WTC11 (cell line): ENCODE results near the gene GSTK1.

ENCODE experiments used
- ATF1 ChIP-seq: sonication (generic); formaldehyde crosslinking; IDR thresholded peaks from 2 replicates; pipeline ENCODE4 v1.8.1; 2023; ENCODE audit warnings: mild to moderate bottlenecking, moderate library complexity, missing genetic modification reagents
- ELF4 ChIP-seq: sonication (generic); formaldehyde crosslinking; IDR thresholded peaks from 2 replicates; pipeline ENCODE4 v1.8.1; 2022; ENCODE audit warnings: low read depth, mild to moderate bottlenecking, moderate library complexity, missing genetic modification reagents
- IRF2 ChIP-seq: sonication (generic); formaldehyde crosslinking; IDR thresholded peaks from 2 replicates; pipeline ENCODE4 v1.8.0; 2022; ENCODE audit warnings: low read depth, missing genetic modification reagents, borderline replicate concordance
- NR1H2 ChIP-seq: sonication (generic); formaldehyde crosslinking; IDR thresholded peaks from 2 replicates; pipeline ENCODE4 v1.9.0; 2021; ENCODE audit warnings: mild to moderate bottlenecking, moderate library complexity, missing genetic modification reagents
- NR2C2 ChIP-seq: sonication (generic); formaldehyde crosslinking; IDR thresholded peaks from 2 replicates; pipeline ENCODE4 v1.8.0; 2022; ENCODE audit warnings: mild to moderate bottlenecking, missing genetic modification reagents
- OVOL2 ChIP-seq: fragments of 250-450 bp; sonication (Bioruptor Pico); IDR thresholded peaks from 2 replicates; pipeline ENCODE4 v1.9.0; 2021; ENCODE audit warnings: mild to moderate bottlenecking, borderline replicate concordance
- ZNF671 ChIP-seq: fragments of 250-450 bp; sonication (Bioruptor Pico); IDR thresholded peaks from 2 replicates; pipeline ENCODE4 v1.8.0; 2021; ENCODE audit warnings: mild to moderate bottlenecking
- TF ChIP-seq, protein P1 (sequence below): sonication (generic); formaldehyde crosslinking; IDR thresholded peaks from 2 replicates; pipeline ENCODE4 v1.8.1; 2023; ENCODE audit warnings: mild to moderate bottlenecking, missing genetic modification reagents, moderate library complexity
- TF ChIP-seq, protein P2 (sequence below): fragments of 200-600 bp; IDR thresholded peaks from 2 replicates; pipeline ENCODE4 v1.8.0; 2022; ENCODE audit warnings: antibody characterized with exemption
- TF ChIP-seq, protein P3 (sequence below): sonication (generic); formaldehyde crosslinking; IDR thresholded peaks from 2 replicates; pipeline ENCODE4 v1.8.0; 2022; ENCODE audit warnings: mild to moderate bottlenecking, missing genetic modification reagents
- TF ChIP-seq, protein P4 (sequence below): sonication (generic); formaldehyde crosslinking; IDR thresholded peaks from 2 replicates; pipeline ENCODE4 v1.8.0; 2022; ENCODE audit warnings: mild to moderate bottlenecking, missing genetic modification reagents
- TF ChIP-seq, protein P5 (sequence below): sonication (generic); formaldehyde crosslinking; IDR thresholded peaks from 2 replicates; pipeline ENCODE4 v1.8.1; 2022; ENCODE audit warnings: mild to moderate bottlenecking, missing genetic modification reagents, moderate library complexity, borderline replicate concordance

DNA sequence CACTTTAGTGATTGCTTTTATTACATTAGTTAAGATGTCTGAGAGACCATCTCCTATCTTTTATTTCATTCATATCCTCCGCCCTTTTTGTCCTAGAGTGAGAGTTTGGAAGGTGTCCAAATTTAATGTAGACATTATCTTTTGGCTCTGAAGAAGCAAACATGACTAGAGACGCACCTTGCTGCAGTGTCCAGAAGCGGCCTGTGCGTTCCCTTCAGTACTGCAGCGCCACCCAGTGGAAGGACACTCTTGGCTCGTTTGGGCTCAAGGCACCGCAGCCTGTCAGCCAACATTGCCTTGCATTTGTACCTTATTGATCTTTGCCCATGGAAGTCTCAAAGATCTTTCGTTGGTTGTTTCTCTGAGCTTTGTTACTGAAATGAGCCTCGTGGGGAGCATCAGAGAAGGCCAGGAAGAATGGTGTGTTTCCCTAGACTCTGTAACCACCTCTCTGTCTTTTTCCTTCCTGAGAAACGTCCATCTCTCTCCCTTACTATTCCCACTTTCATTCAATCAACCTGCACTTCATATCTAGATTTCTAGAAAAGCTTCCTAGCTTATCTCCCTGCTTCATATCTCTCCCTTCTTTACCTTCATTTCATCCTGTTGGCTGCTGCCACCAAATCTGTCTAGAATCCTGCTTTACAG is 42.3 kb downstream of the GSTK1 start:
- TF ChIP-seq, protein P1, sequence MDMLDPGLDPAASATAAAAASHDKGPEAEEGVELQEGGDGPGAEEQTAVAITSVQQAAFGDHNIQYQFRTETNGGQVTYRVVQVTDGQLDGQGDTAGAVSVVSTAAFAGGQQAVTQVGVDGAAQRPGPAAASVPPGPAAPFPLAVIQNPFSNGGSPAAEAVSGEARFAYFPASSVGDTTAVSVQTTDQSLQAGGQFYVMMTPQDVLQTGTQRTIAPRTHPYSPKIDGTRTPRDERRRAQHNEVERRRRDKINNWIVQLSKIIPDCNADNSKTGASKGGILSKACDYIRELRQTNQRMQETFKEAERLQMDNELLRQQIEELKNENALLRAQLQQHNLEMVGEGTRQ, result no peak
- TF ChIP-seq ELF4, result no peak
- TF ChIP-seq, protein P2, sequence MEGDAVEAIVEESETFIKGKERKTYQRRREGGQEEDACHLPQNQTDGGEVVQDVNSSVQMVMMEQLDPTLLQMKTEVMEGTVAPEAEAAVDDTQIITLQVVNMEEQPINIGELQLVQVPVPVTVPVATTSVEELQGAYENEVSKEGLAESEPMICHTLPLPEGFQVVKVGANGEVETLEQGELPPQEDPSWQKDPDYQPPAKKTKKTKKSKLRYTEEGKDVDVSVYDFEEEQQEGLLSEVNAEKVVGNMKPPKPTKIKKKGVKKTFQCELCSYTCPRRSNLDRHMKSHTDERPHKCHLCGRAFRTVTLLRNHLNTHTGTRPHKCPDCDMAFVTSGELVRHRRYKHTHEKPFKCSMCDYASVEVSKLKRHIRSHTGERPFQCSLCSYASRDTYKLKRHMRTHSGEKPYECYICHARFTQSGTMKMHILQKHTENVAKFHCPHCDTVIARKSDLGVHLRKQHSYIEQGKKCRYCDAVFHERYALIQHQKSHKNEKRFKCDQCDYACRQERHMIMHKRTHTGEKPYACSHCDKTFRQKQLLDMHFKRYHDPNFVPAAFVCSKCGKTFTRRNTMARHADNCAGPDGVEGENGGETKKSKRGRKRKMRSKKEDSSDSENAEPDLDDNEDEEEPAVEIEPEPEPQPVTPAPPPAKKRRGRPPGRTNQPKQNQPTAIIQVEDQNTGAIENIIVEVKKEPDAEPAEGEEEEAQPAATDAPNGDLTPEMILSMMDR, result peak; percentile 73
- TF ChIP-seq ZNF671 (CRISPR knock-in tag), result no peak
- no peak for TF ChIP-seq OVOL2 (CRISPR knock-in tag)
- TF ChIP-seq, protein P3, sequence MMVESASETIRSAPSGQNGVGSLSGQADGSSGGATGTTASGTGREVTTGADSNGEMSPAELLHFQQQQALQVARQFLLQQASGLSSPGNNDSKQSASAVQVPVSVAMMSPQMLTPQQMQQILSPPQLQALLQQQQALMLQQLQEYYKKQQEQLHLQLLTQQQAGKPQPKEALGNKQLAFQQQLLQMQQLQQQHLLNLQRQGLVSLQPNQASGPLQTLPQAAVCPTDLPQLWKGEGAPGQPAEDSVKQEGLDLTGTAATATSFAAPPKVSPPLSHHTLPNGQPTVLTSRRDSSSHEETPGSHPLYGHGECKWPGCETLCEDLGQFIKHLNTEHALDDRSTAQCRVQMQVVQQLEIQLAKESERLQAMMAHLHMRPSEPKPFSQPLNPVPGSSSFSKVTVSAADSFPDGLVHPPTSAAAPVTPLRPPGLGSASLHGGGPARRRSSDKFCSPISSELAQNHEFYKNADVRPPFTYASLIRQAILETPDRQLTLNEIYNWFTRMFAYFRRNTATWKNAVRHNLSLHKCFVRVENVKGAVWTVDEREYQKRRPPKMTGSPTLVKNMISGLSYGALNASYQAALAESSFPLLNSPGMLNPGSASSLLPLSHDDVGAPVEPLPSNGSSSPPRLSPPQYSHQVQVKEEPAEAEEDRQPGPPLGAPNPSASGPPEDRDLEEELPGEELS, result no peak
- TF ChIP-seq, protein P4, sequence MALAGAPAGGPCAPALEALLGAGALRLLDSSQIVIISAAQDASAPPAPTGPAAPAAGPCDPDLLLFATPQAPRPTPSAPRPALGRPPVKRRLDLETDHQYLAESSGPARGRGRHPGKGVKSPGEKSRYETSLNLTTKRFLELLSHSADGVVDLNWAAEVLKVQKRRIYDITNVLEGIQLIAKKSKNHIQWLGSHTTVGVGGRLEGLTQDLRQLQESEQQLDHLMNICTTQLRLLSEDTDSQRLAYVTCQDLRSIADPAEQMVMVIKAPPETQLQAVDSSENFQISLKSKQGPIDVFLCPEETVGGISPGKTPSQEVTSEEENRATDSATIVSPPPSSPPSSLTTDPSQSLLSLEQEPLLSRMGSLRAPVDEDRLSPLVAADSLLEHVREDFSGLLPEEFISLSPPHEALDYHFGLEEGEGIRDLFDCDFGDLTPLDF, result no peak
- no peak for TF ChIP-seq NR2C2
- TF ChIP-seq, protein P5, sequence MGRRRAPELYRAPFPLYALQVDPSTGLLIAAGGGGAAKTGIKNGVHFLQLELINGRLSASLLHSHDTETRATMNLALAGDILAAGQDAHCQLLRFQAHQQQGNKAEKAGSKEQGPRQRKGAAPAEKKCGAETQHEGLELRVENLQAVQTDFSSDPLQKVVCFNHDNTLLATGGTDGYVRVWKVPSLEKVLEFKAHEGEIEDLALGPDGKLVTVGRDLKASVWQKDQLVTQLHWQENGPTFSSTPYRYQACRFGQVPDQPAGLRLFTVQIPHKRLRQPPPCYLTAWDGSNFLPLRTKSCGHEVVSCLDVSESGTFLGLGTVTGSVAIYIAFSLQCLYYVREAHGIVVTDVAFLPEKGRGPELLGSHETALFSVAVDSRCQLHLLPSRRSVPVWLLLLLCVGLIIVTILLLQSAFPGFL (CRISPR knock-in tag), result no peak
- no peak for TF ChIP-seq NR1H2 (CRISPR knock-in tag)
- no peak for TF ChIP-seq ATF1 (CRISPR knock-in tag)
- no peak for TF ChIP-seq IRF2 (CRISPR knock-in tag)
